ENCODE data around the gene HSDL2.
"Not testable (repeated sequence)": the region's sequence is repeated elsewhere in the genome, so short reads cannot be mapped to it uniquely, and the experiment has no call there.

- not testable (repeated sequence) for TF ChIP-seq CTCF (IDR thresholded peaks at IDR 0.05); REST (IDR thresholded peaks at IDR 0.05; ENCODE audit: insufficient read depth in 1 of 2, low read depth in 2 of 2, low read length in 1 of 2); POLR2AphosphoS5 (IDR thresholded peaks at IDR 0.05; ENCODE audit: low read depth, low read length); SIN3A (IDR thresholded peaks at IDR 0.05; ENCODE audit: borderline replicate concordance, insufficient read depth, low read depth, low read length); TCF7L2 (IDR thresholded peaks at IDR 0.05; ENCODE audit: low read depth, low read length)
These were observed 33.8 kb downstream of the HSDL2 start for GRCh38 chr9:112413728-112414127.
